K562 (cell line): ENCODE data around the gene TMC4.
"Not testable (repeated sequence)": the region's sequence is repeated elsewhere in the genome, so short reads cannot be mapped to it uniquely, and the experiment has no call there.

Source experiments
- ZNF280A ChIP-seq: fragments of 450-650 bp; IDR thresholded peaks from 2 replicates; pipeline ENCODE4 v1.6.1; 2018; ENCODE audit warnings: mild to moderate bottlenecking, low read depth; ENCODE audit not compliant: partially characterized antibody
- TF ChIP-seq, protein P1 (sequence below): fragments of 200-800 bp; sonication (Bioruptor generic); IDR thresholded peaks from 2 replicates; pipeline ENCODE4 v1.6.1; 2017; ENCODE audit warnings: missing genetic modification characterization, missing compliant biosample characterization
- TF ChIP-seq, protein P2 (sequence below): sonication (generic); formaldehyde crosslinking; IDR thresholded peaks from 2 replicates; pipeline ENCODE4 v1.8.0; 2023; ENCODE audit warnings: missing genetic modification reagents, mild to moderate bottlenecking, borderline replicate concordance

DNA sequence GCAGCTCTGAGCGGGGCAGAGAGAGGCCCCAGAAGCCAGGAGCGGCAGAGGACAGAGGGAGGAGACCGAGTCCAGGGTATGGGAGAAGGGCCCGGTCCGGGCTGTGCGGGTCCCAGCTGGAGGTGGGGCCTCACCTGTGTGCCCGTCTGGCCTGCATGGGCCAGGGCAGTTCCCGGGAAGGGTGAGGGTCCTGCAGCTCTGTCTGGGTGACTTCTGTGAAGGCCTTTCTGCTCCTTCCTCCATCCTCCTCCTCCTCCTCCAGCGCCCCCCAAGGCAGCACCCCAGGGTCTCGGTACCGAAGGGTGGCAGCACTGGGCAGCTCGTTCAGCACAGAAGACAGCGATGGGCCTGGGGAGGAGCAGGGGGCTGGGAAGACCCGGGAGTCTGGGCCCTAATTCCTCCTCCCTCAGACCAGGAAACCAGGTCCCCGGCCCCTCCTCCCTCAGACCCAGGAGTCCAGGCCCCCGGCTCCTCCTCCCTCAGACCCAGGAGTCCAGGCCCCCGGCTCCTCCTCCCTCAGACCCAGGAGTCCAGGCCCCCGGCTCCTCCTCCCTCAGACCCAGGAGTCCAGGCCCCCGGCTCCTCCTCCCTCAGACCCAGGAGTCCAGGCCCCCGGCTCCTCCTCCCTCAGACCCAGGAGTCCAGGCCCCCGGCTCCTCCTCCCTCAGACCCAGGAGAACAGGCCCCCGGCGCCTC, 1.1 kb downstream of the TMC4 start:
- TF ChIP-seq, protein P1, sequence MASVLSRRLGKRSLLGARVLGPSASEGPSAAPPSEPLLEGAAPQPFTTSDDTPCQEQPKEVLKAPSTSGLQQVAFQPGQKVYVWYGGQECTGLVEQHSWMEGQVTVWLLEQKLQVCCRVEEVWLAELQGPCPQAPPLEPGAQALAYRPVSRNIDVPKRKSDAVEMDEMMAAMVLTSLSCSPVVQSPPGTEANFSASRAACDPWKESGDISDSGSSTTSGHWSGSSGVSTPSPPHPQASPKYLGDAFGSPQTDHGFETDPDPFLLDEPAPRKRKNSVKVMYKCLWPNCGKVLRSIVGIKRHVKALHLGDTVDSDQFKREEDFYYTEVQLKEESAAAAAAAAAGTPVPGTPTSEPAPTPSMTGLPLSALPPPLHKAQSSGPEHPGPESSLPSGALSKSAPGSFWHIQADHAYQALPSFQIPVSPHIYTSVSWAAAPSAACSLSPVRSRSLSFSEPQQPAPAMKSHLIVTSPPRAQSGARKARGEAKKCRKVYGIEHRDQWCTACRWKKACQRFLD (CRISPR knock-in tag) = not testable (repeated sequence)
- not testable (repeated sequence) for TF ChIP-seq ZNF280A
- TF ChIP-seq, protein P2, sequence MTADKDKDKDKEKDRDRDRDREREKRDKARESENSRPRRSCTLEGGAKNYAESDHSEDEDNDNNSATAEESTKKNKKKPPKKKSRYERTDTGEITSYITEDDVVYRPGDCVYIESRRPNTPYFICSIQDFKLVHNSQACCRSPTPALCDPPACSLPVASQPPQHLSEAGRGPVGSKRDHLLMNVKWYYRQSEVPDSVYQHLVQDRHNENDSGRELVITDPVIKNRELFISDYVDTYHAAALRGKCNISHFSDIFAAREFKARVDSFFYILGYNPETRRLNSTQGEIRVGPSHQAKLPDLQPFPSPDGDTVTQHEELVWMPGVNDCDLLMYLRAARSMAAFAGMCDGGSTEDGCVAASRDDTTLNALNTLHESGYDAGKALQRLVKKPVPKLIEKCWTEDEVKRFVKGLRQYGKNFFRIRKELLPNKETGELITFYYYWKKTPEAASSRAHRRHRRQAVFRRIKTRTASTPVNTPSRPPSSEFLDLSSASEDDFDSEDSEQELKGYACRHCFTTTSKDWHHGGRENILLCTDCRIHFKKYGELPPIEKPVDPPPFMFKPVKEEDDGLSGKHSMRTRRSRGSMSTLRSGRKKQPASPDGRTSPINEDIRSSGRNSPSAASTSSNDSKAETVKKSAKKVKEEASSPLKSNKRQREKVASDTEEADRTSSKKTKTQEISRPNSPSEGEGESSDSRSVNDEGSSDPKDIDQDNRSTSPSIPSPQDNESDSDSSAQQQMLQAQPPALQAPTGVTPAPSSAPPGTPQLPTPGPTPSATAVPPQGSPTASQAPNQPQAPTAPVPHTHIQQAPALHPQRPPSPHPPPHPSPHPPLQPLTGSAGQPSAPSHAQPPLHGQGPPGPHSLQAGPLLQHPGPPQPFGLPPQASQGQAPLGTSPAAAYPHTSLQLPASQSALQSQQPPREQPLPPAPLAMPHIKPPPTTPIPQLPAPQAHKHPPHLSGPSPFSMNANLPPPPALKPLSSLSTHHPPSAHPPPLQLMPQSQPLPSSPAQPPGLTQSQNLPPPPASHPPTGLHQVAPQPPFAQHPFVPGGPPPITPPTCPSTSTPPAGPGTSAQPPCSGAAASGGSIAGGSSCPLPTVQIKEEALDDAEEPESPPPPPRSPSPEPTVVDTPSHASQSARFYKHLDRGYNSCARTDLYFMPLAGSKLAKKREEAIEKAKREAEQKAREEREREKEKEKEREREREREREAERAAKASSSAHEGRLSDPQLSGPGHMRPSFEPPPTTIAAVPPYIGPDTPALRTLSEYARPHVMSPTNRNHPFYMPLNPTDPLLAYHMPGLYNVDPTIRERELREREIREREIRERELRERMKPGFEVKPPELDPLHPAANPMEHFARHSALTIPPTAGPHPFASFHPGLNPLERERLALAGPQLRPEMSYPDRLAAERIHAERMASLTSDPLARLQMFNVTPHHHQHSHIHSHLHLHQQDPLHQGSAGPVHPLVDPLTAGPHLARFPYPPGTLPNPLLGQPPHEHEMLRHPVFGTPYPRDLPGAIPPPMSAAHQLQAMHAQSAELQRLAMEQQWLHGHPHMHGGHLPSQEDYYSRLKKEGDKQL (CRISPR knock-in tag) = not testable (repeated sequence)
